Esophagus mucosa (tissue), 1 donor: ENCODE results near the gene ZNF438. TPM values are rescaled to one million over a fixed set of nuclear protein-coding genes. Genes with fewer than 3 reads are reported as not detected.
A peak's percentile ranks its signal among the peaks of the same experiment; 100 is the strongest.

Experiments used
- ATAC-seq: fragments of 200-7000 bp; cut with Tn5 transposase; one replicate; pipeline ENCODE4 v1.9.1; 2020
- total RNA-seq: library from RNA; stranded (reverse); gene quantifications from one replicate; pipeline ENCODE4 v1.2.4, GENCODE V29; 2023
- donor health status: DM: yes; HTN: yes; CAD: no.

Gene ZNF438
- total RNA-seq, 1 donor from 2014 or later = 2.9 TPM

GRCh38 chr10:30821994-30822692 is 209.5 kb downstream of the ZNF438 start:
- ATAC-seq = no peak

- ATAC-seq = no peak
Observed at GRCh38 chr10:30821261-30821993, 210.2 kb downstream of the ZNF438 start.

DNA sequence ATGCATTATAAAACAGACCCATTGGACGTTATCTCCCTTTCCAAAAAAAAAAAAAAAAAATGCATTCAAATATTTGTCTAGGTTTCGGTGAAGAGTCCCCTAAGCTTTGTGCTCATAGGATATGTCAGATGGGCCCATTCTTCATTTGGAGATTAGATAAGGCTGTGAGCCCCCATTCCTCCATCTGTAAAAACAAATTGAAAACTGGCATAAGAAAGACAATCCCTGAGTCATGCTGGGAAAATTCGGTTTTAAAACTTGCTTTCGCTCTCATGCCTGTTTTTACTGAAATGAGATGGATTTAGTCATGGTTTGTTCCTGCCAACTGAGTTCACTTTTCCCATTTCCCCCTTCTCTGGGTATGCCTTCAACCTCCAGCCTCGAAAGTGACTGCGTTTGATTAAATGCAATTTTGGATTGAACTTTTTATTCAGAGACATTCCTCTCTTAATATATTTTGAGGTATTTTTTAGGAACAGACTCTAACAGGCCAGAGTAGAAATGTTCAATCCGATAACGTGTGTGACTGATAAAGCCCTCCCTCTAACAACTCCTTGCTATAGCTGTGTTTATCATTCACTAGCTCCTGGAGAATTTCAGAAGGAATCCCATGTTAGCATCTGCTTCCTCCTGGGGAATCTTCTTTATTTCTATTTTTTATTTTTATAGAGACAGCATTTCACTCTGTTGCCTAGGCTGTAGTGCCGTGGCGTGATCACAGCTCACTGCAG is 211.2 kb downstream of the ZNF438 start:
- no peak for ATAC-seq

GRCh38 chr10:30819341-30820181 is 212.1 kb downstream of the ZNF438 start:
- no peak for ATAC-seq

DNA sequence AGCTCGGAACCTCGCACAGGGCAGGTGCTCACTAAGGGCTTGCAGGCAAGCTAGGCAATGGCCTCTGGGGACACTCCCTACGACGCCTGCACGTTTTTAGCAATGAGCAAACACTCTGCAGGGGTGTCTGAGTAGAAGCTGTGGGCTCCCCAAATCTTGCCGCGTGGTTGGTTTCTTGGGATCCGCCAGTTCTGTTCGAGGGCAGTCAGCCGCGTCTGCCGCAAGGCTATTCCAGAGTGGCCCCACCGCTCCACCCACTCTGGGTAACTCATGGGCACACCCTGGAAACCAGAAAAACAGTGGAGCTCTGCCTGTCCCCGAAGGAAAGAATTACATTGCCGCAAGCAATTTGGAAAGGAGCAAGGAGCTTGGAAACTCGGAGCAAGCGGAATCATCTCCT is 212.8 kb downstream of the ZNF438 start:
- ATAC-seq = peak; percentile 37

GRCh38 chr10:30818010-30818660 is 213.5 kb downstream of the ZNF438 start:
- peak; percentile 22 for ATAC-seq

- ATAC-seq = no peak
Observed at GRCh38 chr10:30817541-30817940, 214.1 kb downstream of the ZNF438 start.

- no peak for ATAC-seq
Observed at GRCh38 chr10:30816820-30817171, 214.9 kb downstream of the ZNF438 start.

DNA sequence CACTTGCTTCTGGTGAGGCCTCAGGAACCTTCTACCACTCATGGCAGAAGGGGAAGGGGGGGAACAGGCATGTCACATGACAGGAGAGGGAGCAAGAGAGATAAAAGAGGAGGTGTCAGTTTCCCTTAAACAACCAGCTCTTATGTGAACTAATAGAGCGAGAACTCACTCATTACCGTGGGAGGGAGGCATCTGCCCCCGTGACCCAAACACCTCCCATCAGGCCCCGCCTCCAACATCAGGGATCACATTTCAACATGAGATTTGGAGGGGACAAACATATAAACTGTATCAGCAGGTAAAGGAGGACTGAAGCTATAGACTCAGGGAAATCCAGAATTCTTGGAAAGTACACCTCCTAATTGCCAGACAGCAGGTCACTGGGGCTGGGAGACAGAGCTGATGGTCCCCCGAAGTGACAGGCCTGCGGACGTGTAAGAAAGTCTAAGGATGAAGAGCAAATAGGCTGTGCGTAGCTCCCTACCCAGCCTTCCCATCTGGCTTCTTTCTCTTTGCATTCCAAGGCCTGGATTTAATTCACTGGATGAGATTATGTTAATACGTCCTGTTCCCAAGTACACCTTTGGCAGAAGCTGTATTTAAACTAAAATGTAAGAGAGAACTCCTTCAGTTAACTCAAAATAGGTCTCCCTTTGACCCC is 215.4 kb downstream of the ZNF438 start:
- no peak for ATAC-seq

DNA sequence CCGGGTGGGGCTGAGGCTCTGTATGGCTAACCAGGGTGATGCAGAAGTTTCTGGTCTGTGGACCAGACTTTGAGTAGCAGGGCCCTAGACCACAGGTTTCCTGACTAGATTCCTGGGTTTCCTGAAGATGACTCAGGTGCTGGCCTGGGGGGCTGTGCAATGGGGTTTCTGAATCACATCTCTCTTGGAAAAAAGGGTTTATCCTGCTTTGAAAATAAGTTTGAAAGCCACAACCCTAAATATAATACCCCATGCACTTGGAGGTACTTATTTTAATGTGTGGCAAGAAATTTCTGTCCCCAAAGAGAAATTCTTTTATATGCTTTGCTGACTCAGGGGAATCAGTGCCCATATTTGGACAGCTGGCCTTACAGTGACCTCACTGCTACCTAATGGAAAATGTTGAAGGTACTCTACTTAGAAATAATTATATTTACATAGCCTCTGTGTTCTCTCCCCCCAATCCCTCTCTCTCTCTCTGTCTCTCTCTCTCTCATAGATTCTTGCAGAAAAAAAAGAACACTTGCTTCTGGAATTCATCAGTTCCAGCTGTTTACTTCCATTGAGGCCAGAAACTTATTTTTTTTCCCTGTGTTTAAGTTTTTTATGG is 217.7 kb downstream of the ZNF438 start:
- ATAC-seq = no peak

- peak; percentile 37 for ATAC-seq
Observed at GRCh38 chr10:30812018-30812851, 219.4 kb downstream of the ZNF438 start.

DNA sequence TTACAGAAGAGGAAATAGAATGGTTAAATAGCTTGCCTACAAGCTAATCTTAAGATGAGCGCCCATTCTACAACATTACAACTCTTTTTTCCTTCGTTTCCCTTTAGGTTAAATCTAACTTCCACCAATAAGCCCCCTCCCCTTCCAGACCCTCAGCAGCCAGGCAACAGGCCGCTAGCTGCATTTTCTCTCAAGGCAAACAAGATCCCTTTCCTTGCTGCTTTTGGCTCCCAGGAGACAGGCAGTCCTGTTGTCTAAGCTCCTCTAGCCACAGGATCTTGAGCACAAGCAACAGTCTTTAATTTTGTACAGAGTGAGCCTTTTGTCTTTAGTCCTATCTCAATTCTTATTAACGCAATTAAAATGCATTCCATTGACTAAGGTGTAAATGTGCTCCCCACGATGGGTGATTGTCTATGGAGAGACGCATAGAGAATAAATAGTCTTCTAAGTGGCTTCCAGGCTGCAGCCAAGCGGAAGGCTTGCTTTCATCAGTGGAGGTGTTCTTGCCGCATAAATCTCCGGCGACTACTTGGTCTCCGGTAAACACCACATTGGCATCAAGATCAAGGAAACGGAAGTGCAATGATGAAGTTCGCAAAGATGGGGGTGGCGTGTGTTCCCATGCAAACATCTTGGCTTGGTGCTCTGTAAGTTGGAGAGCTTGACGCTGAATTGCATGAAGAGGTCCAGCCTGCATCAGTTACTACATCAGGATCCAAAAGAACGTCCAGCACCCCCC is 220.2 kb downstream of the ZNF438 start:
- no peak for ATAC-seq

DNA sequence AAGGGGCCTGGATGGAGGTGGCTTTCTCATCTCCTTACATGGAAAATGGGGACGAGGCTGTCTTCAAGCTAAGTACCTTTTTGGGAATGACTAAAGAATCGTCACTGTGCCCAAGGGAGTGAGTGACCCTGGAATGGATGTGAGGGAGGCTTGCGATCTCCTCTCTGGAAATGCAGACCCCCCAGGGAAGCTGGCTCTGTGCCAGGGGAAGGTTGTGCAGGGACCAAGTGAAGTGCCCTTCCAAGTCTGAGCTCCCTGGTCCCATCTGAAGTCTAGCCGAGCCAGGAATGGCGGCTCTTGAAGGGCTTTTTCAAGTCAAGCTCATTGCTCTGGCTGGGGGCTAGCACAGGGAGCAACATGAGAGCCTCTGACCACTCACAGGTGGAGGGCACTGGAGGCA is 221.2 kb downstream of the ZNF438 start:
- ATAC-seq = no peak

DNA sequence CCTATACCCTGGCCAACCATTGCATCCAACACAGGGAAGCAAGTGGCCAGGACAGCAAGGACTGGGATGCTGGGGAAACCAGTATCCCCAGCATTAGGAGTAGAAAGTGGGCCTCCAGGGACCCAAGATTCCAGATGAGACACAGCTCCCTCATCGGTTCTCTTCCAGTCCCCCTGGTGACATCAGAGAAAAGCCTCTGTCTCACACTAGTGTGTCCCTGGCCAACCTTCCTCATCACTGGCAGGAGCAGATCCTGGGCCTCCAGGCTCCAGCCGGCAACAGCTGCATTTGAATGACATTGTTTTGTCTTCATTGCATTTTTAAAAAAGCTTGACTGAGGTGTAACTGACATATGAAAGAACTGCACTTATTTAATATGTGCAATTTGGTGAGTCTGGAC is 224.8 kb downstream of the ZNF438 start:
- ATAC-seq = no peak

DNA sequence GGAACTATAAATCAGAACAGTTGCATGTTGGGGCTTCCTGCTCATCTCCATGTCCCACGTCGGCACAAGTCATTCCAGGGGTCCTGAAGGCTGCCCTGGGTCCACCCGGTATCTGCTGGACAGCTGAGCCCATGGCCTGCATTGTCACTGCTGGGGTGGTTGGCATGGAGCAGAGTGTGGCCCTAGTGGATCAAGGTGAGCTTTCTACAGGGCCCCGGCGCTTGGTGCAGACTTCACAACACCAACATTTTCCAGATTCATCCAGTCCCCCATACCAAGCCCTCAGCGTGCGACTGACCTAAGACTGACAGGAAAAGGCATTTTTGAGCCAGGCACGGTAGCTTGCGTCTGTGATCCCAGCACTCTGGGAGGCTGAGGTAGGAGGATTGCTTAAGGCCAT is 226.6 kb downstream of the ZNF438 start:
- ATAC-seq = no peak

DNA sequence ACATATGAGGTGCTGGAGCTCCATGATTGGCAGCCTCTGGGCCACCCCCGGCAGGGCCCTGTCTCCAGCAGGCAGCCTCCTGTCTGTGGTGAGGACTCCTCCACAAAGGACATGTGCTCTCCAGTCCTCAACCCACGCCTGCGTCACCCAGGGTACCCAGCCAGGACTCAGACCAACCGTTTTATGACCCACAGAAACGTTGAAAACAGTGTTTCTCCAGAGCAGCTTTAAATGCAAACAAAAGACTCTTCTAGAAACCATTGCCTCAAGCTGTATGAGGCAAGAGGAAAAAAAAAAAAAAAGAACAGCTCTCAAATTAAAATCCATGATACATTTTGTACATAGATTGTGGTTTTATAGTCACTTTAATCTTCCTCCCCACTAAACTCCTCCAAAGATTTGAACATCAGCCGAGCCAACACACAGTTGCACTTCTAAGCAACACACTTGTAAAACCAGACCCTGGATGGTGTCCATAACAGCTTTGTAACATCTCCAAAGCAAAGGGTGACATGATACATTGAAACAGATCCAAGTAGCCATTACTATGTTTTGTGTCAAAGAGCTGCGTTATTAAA is 227.1 kb downstream of the ZNF438 start:
- ATAC-seq = no peak

DNA sequence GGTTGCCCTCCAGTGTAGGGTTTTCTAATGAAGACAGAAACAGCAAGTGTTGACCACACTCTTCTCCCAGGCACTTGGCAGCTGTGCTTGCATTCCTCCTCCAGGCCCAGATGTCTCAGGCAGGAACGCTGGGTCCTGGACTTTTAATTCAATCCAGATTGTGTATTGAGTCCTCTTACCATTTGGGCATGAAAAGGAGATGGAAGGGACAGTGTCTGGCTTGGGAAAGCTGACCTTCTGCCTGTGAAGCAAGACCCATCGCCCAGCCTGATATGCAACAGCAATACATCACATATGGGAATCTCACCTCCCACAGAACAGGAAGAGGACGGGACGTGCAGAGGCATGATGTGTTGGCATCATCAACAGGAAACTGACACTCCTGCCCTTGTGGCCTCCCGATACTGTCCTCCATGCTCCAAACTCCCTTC is 227.8 kb downstream of the ZNF438 start:
- peak; percentile 37 for ATAC-seq

DNA sequence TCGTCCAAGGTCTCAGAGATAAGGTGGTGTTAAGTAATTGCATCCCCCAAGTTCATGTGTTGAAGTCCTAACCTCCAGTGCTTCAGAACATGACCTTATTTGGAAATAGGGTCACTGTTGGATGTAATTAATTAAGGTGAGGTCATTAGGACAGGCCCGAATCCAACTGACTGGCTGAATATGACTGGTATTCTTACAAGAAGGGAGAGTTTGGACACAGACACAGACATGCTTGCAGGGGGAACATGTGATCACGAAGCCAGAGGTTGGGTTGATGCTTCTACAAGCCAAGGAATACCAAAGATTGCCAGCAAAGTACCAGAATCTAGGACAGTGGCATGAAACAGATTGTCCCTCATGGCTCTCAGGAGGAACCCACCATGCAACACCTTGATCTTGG is 228.6 kb downstream of the ZNF438 start:
- no peak for ATAC-seq

- ATAC-seq = no peak
Observed at GRCh38 chr10:30800368-30800767, 231.3 kb downstream of the ZNF438 start.
